ENCODE measurements around the gene RAMAC.
"Not testable (repeated sequence)": the region's sequence is repeated elsewhere in the genome, so short reads cannot be mapped to it uniquely, and the experiment has no call there.

The RAMAC gene

DNA sequence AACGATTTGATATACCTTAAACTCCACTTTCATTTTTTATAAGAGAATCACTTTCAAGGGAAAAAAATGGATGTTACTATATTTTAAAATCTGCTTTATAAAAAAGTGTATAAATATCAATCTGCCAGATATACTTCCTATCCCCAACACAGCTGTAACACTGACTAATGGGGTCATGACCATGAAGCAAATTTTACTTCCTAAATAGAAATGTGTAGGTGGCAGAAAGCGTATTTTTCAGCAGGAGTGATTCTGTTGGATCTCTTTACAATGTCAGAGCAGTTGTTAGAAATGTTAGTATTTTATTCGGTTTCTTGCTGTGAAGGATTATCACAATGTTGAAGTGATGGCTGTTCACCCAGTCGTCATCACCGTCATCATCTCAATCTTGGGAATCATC, 30.9 kb downstream of the RAMAC start:
- no peak for DNase-seq

DNA sequence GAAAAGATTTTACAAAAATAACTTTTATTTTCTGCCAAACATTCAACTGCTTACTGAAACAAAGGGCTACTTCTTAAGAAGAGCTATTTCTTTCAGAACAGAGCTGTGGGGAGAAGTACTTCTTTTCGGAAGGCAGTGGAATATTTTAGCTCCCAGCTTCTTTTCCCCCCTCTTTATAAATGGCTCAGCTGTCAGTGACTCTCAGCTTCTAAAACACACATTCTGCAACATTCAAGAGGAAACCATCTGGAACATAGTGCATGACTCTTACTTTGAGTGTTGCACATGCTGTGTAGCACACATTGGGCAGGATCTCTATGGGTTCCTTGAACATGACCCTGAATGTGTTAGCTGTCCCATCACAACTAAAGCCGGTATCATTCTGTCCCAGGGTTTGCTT, 32.4 kb downstream of the RAMAC start:
- no peak for DNase-seq

- DNase-seq, result no peak
Measured at GRCh38 chr15:83030021-83030420, 44.0 kb downstream of the RAMAC start.

- DNase-seq, result not testable (repeated sequence)
Measured at GRCh38 chr15:83031234-83031633, 45.2 kb downstream of the RAMAC start.

DNA sequence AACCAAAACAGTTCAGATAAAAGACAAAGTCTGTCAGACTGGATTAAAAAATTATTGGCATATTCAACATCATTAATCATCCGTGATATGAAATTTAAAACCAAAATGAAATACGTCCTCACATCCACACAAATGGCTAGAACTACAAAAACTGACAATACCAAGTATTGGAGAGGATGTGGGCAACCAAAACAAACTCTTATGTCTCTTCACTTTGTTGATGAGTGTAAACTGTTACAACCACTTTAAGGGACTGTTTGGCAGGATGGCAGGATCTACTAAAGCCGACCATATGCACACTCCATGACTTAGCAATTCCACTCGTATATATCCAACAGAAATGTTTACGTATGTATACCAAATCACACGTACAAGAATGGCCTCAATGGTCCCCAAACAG, 50.2 kb downstream of the RAMAC start:
- no peak for DNase-seq

DNA sequence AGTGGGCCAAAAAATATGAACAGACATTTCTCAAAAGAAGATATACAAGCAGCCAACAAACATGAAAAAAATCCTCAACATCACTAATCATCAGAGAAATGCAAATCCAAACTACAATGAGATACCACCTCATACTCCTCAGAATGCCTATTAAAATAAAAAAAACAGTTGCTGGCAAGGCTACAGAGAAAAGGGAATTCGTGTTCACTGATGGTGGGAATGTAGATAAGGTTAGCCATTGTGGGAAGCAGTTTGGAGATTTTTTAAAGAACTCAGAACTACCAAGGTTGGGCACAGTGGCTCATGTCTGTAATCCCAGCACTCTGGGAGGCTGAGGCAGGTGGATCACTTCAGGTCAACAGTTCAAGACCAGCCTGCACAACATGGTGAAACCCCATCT, 53.2 kb downstream of the RAMAC start:
- no peak for DNase-seq

All from stimulated activated naive CD4-positive, alpha-beta T cell treated with Interleukin-2 at 50 U/mL for 16 hours (primary cell).